RCC 7860 (cell line): ENCODE results near the gene ZNF764.
"Not testable (repeated sequence)": the region's sequence is repeated elsewhere in the genome, so short reads cannot be mapped to it uniquely, and the experiment has no call there.

ENCODE experiments used
- DNase-seq: peaks from one replicate; pipeline ENCODE4 v3.0.0-alpha.2; 2015; ENCODE audit warnings: low spot score
- FAIRE-seq: peaks from 2 replicates; lab custom pipeline; 2012; peaks lifted over from hg19 to GRCh38; lab: Jason Lieb, UNC

ZNF764 gene

DNA sequence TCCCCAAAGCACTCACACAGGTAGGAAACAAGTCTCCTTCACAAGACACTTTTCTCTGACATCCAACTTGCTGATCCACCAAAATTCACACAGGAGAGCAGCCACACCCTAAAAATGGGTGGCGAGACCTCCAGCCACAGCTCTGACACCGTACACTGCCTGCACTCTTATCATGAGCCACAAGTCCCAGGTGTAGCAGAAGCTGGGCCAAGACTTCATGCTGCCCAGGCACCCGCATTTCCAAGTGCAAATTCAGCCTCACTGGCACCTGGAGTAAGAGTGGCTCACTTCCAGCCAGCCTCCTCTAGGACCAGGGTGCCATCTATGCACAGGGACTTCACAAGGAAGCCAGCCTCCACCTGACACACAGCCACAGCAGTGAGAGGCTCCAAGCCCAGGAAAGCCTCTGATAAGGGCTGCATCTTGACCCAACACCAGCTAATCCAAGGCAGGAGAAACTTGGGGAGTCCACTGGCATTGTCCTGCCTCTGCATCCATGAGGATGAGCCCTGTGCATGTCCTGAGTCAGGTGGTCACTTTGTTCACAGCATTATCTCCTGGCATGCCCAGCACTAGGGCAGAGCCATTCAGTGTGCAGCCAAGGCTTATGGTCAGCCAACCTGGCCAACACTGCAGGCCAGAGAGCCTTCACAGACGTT, 29.2 kb downstream of the ZNF764 start:
- FAIRE-seq (no peak), DNase-seq (no peak)

DNA sequence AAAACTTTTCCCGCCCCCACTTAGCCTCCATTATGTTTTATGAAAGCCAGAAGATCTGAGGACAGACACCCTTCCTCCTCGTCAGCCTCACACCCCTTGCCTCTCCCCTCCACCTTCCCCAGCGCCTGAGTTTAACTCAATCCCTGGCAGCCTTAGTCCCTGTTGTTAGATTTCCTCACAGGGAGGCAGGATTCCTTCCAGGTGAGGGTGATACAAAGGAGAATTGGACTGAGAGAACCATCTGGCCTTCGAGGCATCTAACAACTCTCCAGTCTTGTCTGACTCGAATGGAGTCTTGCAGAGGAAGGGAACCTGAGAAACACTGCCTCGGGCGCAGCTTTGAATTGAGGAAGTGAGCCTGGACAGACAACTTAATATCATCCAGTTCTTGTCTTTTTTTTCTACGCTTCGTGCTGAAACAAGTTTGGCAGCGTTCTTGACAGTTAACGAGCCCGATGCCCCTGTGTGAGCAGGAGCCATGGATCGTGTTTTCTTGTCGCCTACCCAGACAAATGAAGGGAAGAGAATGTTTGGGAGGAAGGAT, 30.5 kb downstream of the ZNF764 start:
- no peak for FAIRE-seq

DNA sequence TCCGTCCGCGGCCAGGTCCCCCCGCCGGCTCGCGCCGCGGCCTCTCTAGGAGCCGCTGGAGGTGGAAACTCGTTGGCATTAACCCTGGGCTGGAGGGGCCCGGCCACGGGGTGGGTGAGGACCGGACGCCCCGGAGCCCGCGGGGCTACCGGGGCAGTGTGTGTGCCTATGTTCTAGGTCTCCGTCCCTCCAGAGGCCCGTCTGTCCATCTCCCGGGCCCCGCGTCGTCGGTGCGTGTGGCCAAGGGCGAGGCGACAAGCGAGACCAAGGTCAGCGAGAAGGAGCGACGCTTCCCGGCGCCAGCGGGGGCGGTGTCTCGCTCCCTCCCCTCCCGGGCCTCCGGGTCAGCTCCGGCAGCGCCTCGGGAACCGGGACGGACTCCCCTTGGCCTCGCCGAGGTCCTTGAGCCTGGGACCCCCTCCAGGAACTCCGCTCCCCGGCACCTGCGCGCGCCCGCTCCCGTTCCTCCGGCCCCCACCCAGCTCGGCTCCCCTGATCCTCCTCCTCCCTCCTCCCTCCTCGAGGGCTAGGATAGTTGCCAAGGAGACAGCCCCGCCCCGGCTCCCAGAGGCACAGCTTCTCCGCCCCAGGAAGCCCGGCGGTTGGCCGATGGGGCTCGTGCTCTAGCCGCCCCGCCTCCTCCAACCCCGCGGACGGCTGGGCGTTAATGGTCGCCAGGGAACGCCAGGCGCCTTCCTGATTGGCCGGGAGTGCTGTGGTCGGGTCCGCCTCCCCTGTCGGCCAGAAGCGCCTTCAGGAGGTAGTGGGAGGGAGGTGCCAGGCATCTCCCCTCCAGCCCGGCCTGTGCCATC, 31.1 kb downstream of the ZNF764 start:
- peak; percentile 91 for DNase-seq
- peak; percentile 82 for FAIRE-seq

More for the DNA sequence above, 30.5 kb downstream of the ZNF764 start:
- no peak for DNase-seq

DNA sequence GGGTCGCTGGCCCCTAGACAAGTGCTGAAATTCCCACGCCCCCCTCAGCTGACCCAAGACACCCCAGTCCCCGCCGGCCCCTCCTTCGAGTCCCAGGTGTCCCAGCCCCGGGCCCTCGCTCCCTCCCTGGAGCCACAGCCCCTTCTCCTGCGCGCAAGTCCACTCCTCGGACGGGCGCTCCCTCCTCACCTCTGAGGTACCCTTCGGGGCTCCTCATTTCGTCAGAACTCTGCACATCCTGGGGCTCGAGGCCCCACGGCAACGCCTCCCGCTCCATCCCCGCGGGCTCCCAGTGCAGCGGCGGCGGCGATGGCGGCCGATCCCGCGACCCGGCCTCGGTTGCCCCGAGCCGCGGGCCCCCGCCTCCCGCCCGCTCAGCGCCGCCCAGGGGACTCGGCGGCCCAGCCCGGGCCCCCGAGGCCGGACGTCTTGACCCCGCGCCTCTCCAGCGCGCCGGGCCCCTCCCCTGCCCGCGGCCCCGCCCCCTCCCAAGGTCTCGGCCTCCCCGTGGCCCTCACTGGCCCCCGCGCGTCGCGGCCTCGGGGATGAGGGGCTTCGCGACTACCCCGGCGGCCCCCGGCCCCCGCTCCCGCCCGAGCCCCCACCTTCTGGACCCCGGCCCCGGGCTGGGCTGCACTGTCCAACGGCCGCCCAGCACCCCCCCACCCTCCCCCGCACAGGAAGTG, 31.9 kb downstream of the ZNF764 start, which contains the start of gene ZNF768:
Gene ZNF768 (minus strand): TSS at position 430 of the 686 bp plus-strand sequence. CDS start 153 bp downstream, at position 277.
- DNase-seq (no peak), FAIRE-seq (no peak)

DNA sequence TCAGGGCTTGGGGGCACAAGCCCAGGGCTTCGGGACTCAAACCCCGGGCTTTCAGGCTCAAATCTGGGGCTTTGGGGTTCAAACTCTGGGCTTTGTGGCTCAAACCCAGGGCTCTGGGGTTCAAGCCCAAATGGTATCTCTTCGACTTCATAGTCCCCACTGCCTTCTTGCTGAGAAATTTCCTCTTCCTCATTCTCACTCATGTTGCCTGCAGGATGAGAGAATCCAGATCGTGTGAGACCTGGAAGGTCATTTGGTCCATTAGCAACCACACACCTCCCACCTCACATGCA, 32.4 kb downstream of the ZNF764 start:
- FAIRE-seq: no peak

DNA sequence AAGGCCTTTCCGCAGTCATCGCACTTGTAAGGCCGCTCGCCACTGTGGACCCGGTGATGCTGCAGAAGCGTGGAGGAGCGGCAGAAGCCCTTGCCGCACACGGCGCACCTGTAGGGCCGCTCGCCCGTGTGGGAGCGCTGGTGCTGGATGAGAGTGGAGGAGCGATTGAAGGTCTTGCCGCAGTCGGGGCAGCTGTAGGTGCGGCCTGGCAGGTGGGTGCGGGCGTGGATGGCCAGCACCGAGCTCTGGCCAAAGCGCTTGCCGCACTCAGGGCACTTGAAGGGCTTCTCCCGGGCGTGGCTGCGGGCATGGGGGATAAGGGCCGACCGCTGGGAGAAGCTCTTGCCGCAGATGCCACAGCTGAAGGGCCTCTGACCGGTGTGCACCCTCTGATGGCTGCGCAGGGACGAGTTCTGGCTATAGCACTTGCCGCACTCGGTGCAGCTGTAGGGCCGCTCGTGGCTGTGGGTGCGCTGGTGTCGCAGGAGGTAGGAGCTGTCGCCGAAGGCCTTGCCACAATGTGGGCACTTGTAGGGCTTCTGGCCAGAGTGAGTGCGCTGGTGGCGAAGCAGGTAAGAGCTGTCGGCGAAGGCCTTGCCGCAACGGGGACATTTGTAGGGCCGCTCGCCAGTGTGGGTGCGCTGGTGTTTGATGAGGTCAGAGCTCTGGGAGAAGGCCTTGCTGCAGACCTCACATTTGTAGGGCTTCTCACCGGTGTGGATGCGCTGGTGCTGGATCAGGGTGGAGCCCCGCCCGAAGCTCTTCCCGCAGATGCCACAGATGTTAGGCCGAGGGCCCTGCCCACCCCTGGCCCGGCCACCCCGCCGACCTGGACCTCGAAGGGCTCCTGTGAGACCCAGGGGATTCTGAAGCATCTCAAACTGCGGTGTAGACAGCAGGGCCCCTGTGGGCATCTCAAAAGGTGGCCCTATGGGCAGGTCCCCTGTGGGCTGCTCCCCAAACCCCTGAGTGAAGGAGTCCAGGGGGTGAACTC, 33.3 kb downstream of the ZNF764 start:
- DNase-seq (no peak), FAIRE-seq (no peak)

More for the DNA sequence above, 32.4 kb downstream of the ZNF764 start:
- no peak for DNase-seq

DNA sequence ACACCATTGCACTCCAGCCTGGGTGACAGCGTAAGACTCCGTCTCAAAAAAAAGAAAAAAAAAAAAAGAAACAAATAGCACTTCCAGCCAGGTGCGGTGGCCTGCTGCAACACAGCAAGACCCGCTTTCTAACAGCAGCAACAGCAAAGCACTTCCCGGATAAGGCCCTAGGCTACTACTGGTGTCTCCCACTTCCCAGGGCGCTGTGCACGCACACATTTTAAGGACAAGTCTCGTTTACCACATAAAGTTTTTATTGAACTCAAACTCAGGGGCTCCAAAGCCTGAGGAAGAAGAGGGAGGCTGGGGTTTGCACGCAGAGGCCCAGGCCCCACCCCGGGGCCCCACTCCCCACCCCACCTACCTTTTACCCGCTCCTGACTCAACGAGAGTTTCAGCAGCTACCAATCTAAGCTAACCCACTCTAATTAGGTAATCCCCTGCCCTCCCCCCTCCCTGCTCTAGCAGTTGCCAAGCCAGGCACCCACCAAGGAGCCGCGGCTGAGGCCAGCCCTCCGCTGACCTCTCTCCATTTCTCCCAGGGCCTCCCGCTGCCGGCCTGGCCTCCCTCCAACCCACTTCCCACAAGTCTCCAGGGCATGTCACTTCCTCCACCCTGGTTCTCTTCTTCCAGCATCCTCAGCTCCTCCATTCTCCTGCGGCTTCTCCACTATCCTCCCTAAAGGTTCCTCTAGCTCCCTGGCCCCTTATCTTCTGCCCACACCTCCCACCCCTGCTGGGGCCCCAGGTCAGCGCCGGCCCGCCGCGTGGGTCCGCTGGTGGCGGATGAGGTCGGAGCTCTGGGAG, 34.2 kb downstream of the ZNF764 start:
- no peak for DNase-seq
- no peak for FAIRE-seq

DNA sequence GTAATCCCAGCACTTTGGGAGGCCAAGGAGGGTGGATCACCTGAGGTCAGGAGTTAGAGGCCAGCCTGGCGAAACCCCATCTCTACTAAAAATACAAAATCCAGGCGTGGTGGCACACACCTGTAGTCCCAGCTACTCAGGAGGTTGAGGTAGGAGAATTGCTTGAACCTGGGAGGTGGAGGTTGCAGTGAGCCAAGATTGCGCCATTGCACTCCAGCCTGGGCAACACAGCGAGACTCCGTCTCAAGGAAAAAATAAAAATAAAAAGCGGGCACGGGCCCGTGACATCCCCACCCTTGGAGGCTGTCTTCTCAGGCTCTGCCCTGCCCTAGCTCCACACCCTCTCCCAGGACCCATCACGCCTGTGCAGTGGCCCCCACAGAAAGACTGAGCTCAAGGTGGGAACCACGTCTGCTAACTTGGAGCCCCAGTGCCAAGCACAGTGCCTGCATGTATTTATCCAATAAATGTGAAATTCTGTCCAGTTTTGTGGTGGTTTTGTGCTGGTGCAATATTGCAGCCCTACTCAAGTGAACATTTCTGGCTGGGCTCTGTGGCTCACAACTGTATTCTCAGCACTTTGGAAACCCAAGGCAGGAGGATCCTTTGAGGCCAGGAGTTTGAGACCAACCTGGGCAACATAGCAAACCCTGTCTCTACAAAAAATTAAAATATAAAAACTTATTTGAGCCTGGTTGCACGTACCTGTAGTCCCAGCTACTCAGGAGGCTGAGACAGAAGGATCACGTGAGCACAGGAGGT, 35.3 kb downstream of the ZNF764 start:
- FAIRE-seq: not testable (repeated sequence)

DNA sequence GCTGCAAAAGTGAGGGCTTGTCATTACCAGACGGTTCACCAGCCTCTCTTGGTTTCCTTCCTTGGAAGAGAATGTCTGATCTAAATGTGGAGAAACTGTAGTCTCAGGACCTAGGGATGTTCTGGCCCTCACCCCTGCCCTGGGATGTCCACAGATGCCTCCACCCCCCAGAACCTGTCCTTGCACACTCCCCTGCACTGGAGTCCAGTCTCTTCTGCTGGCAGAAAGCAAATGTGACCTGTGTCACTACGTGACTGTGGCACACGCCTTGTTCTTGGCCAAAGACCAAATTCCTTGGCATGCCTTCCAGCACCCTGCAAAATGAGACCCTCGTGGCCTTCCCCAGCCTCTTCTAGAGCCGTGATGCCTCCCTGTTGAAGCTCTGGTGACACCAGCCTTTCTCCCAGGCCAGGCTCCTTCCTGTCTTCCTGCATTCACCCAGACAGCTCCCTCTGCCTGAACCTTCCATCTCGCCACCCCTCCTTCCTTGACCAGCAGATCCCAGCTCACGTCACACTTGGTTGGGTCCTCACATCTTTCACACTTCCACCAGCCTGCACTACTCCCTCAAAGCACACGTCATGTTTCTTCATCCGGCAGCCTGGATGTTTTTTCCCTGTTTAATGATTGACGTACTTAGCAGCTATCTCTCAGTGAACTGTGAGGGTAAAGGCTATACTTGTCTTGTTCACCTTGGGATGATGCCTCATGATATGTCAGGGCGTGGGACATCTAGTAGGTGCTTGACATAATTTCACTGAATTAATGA, 36.1 kb downstream of the ZNF764 start:
- peak; percentile 58 for FAIRE-seq
- peak; percentile 83 for DNase-seq

More for the DNA sequence above, 35.3 kb downstream of the ZNF764 start:
- not testable (repeated sequence) for DNase-seq

DNA sequence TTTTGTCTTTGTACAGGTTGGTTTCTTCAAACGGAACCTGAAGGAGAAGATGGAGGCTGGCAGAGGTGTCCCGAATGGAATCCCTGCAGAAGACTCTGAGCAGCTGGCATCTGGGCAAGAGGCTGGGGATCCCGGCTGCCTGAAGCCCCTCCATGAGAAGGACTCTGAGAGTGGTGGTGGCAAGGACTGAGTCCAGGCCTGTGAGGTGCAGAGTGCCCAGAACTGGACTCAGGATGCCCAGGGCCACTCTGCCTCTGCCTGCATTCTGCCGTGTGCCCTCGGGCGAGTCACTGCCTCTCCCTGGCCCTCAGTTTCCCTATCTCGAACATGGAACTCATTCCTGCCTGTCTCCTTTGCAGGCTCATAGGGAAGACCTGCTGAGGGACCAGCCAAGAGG, 36.7 kb downstream of the ZNF764 start:
- DNase-seq (no peak), FAIRE-seq (no peak)

DNA sequence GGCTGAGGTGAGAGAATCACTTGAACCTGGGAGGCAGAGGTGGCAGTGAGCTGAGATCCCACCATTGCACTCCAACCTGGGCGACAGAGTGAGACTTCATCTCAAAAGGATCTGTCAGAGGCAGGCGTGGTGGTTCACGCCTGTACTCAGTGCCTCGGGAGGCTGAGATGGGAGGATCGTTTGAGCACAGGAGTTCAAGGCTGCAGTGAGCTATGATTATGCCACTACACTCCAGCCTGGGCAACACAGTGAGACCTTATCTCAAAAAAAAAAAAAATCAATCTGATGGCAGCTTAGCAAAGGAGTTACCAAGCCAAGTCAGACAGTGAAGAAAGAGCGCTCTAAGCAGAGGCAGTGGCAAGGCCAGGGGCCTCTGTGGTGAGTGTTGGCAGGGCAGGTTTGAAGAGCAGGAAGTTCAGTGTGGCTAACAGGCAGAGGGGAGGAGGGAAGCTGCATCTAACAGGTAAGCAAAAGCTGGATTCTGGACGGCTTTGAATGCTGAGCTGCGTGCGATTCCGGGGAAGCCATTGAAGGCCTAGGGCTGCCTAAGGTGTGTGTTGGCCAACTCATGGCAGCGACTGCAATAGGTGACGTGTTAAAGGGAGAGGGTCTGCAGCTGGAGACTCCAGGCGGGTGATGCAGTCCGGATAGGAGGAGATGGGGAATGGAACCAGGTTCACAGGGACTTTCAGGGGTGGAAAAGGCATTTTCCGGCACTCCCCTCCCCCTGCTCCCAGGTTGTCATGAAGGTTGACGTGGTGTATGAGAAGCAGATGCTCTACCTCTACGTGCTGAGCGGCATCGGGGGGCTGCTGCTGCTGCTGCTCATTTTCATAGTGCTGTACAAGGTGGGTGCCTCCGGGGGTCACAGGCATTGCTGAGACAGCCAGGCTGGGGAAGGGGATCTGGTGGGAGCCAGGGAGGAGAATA, 38.8 kb downstream of the ZNF764 start:
- FAIRE-seq: no peak
- no peak for DNase-seq

DNA sequence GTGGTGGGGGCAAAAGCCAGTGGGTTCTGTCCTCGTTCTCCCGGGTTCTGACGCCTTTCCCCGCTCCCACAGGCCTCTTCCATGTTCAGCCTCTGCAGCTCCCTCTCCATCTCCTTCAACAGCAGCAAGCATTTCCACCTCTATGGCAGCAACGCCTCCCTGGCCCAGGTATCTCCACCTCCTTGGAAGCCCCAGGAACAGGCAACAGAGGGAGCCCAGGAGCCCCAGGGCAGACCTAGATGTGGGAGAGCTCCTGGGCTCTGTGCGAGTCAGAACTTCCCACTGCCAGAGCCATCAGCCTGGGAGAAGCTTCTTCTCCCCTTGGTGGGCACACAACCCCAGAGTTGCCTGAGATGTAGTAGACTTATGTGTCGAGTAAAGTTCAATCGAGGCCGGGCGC, 39.6 kb downstream of the ZNF764 start:
- FAIRE-seq (no peak), DNase-seq (no peak)

DNA sequence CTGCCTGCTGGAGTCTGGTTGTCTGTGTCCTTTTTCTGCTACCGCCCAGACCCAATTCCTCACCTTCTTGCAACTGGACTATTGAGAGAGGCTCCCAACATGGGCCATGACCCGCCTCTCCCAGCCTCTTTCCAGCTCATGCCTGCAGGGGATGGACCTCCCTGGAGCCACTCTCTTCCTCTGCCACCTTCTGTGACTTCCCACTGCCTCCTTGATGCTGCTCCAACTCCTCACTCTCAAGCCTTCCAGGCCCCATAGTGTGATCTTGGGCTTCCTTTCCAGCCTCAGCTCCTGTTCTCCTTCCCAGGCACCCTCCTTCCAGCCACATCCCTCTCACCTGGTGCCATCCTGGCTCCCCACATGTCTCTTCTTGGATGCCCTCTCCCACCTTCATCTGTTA, 42.9 kb downstream of the ZNF764 start:
- FAIRE-seq: no peak

DNA sequence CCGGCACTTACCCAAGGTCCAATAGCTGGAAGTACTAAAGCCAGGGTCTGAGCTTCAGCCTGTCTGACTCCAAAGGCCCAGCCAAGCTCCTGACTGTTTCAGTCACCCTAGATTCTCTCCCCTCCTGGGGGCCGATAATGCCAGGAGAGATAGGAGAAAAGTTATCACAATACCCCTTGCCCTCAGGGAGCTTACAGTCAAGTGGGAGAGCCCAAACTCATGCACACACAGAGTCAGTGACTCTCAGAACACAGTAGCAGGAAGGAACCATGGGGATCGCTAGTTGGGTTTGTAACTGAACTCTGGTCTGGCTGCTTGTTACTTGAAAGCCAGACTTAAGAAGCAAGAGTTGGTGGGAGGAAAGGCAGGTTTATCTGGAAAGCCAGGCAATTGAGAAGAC, 46.7 kb downstream of the ZNF764 start:
- DNase-seq (no peak), FAIRE-seq (no peak)

More for the DNA sequence above, 42.9 kb downstream of the ZNF764 start:
- DNase-seq: no peak

DNA sequence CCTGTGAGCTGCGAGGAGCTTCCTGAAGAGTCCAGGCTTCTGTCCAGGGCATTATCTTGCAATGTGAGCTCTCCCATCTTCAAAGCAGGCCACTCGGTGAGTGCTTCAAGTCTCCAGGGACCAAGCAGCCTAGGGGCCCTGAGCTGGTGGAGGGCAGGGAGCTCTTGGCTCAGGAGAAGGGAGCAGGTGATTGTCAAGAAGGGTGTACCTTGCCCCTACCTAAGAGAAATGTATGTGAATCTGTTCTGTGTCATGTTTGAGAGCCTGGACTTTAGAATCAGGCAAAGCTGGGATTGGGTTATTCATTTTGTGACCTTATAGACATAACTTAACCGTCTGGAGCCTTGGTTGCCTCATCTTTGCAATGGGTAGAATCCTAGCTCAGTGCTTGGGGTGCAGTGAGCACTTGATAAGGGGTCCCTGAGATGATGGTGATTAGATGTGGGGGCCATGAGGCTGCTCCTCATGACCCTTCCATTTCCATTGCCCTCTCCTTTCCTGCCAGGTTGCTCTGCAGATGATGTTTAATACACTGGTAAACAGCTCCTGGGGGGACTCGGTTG, 47.7 kb downstream of the ZNF764 start:
- no peak for DNase-seq
- FAIRE-seq: no peak

DNA sequence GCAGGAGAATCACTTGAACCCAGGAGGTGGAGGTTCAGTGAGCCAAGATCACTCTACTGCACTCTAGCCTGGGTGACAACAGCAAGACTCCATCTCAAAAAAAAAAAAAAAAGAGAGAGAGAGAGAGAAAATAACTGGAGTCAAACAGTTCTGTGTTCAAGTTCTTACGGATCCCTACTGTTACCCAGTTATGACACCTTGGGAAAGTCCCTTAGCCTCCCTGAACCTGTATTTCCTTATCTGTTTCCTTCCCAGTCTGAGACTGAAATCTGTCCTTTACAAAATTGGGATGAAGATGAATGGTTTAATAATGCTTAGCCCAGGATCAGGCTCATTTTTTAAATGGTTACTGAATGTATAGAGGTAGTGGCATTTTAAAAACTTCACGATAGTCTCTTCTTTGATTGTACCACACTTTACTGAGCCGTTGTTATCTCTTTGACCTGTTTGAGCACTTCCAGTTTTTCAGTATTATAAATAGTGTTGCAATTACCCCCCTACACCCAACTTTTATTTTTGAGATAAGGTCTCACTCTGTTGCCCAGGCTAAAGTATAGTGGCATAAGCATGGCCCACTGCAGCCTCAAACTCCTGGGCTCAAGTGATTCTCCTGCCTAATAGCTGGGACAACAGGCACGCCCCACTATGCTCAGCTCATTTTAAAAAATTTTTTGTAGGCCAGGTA, 49.0 kb downstream of the ZNF764 start:
- DNase-seq: no peak
- no peak for FAIRE-seq
